ENCODE measurements around the gene PMM2. TPM values are rescaled to one million over a fixed set of nuclear protein-coding genes. Genes with fewer than 3 reads are reported as not detected.

The PMM2 gene
- polyA plus RNA-seq, 1 donor (not counting 4 experiments of a cell fraction or from before 2014, with no cell fraction given) = 38.6 TPM

GRCh38 chr16:8798174-8798527, 512 bp downstream of the PMM2 start:
- TF ChIP-seq EZH2 (IDR thresholded peaks at IDR 0.05; ENCODE audit: low read length) (no peak), CTCF (optimal IDR thresholded peaks at IDR 0.05 in 1 of 3, IDR thresholded peaks at IDR 0.05 in 1 of 3, conservative IDR thresholded peaks at IDR 0.05 in 1 of 3; ENCODE audit: extremely low read depth in 1 of 3, insufficient read depth in 2 of 3, low read length in 3 of 3) (no peak)
- dilution Hi-C loops (cut with MboI; ENCODE audit: extremely low pct_ligation_motif_present, low sequenced_read_pairs) = no loop called here
- H3K9me1 ChIP-seq (ENCODE audit: control insufficient read depth, extremely low read depth, insufficient read depth, low read length) = peaks cover 3% of the 10 kb centered on the region
- peak overlapping the region; percentile 86 for H3K9ac ChIP-seq (ENCODE audit: control insufficient read depth, extremely low read depth, insufficient read depth, low read length)
- H3K27ac ChIP-seq (ENCODE audit: control insufficient read depth, insufficient read depth, low read length) = peak overlapping the region; percentile 79
- H3K36me3 ChIP-seq (ENCODE audit: control insufficient read depth in 2 of 2, extremely low read depth in 1 of 2, insufficient read depth in 2 of 2, low read length in 2 of 2) = peaks cover 9 to 25% of the 10 kb centered on the region in 2 experiments
- H4K20me1 ChIP-seq (ENCODE audit: control insufficient read depth, extremely low read depth, insufficient read depth, low read length) = peaks cover 7% of the 10 kb centered on the region
- peak overlapping the region; percentile 85 to 96 (median 92) for H3K4me3 ChIP-seq (ENCODE audit: control insufficient read depth in 2 of 3, extremely low read depth in 1 of 3, insufficient read depth in 2 of 3, low read depth in 1 of 3, low read length in 3 of 3)
- DNase-seq (ENCODE audit: low read depth, low spot score) (no peak), FAIRE-seq (no peak)
- H3K79me2 ChIP-seq (ENCODE audit: control insufficient read depth, insufficient read depth, low read length) = peaks cover 76% of the 10 kb centered on the region
- peak overlapping the region; percentile 1 for H2AFZ ChIP-seq (ENCODE audit: control insufficient read depth, low read length)
- peak overlapping the region; percentile 100 for H3K4me2 ChIP-seq (ENCODE audit: control insufficient read depth, extremely low read depth, insufficient read depth, low read depth, low read length)
- peaks cover 23% of the 10 kb centered on the region for H3K4me1 ChIP-seq (ENCODE audit: control insufficient read depth, extremely low read depth, insufficient read depth, low read length)
- no peaks in the 10 kb centered on the region for H3K9me3 ChIP-seq (ENCODE audit: control insufficient read depth, low read depth, low read length)
- no peaks in the 10 kb centered on the region for H3K27me3 ChIP-seq (ENCODE audit: control insufficient read depth, extremely low read depth, insufficient read depth, low read length)

- Histone ChIP-seq H3K9ac (ENCODE audit: control insufficient read depth, extremely low read depth, insufficient read depth, low read length) (peak overlapping the region; percentile 86), H3K9me3 (ENCODE audit: control insufficient read depth, low read depth, low read length) (no peaks in the 10 kb centered on the region), H4K20me1 (ENCODE audit: control insufficient read depth, extremely low read depth, insufficient read depth, low read length) (peaks cover 7% of the 10 kb centered on the region), H3K79me2 (ENCODE audit: control insufficient read depth, insufficient read depth, low read length) (peaks cover 80% of the 10 kb centered on the region), H3K9me1 (ENCODE audit: control insufficient read depth, extremely low read depth, insufficient read depth, low read length) (peaks cover 3% of the 10 kb centered on the region), H3K4me1 (ENCODE audit: control insufficient read depth, extremely low read depth, insufficient read depth, low read length) (peaks cover 23% of the 10 kb centered on the region), H2AFZ (ENCODE audit: control insufficient read depth, low read length) (no peak overlapping the region), H3K27ac (ENCODE audit: control insufficient read depth, insufficient read depth, low read length) (peak overlapping the region; percentile 79), H3K4me2 (ENCODE audit: control insufficient read depth, extremely low read depth, insufficient read depth, low read depth, low read length) (peak overlapping the region; percentile 100), H3K36me3 (ENCODE audit: control insufficient read depth in 2 of 2, extremely low read depth in 1 of 2, insufficient read depth in 2 of 2, low read length in 2 of 2) (peaks cover 12 to 29% of the 10 kb centered on the region in 2 experiments), H3K4me3 (ENCODE audit: control insufficient read depth in 2 of 3, extremely low read depth in 1 of 3, insufficient read depth in 2 of 3, low read depth in 1 of 3, low read length in 3 of 3) (peak overlapping the region; percentile 85 to 96 (median 92)), H3K27me3 (ENCODE audit: control insufficient read depth, extremely low read depth, insufficient read depth, low read length) (no peaks in the 10 kb centered on the region)
- no peak for FAIRE-seq
- dilution Hi-C loops (cut with MboI; ENCODE audit: extremely low pct_ligation_motif_present, low sequenced_read_pairs) = no loop called here
- no peak for TF ChIP-seq CTCF (optimal IDR thresholded peaks at IDR 0.05 in 1 of 3, IDR thresholded peaks at IDR 0.05 in 1 of 3, conservative IDR thresholded peaks at IDR 0.05 in 1 of 3; ENCODE audit: extremely low read depth in 1 of 3, insufficient read depth in 2 of 3, low read length in 3 of 3)
- no peak for TF ChIP-seq EZH2 (IDR thresholded peaks at IDR 0.05; ENCODE audit: low read length)
- no peak for DNase-seq (ENCODE audit: low read depth, low spot score)
These were observed 1.0 kb downstream of the PMM2 start for GRCh38 chr16:8798535-8799157.

All from keratinocyte (primary cell).